ENCODE results near the gene DTNBP1.

DTNBP1 gene

DNA sequence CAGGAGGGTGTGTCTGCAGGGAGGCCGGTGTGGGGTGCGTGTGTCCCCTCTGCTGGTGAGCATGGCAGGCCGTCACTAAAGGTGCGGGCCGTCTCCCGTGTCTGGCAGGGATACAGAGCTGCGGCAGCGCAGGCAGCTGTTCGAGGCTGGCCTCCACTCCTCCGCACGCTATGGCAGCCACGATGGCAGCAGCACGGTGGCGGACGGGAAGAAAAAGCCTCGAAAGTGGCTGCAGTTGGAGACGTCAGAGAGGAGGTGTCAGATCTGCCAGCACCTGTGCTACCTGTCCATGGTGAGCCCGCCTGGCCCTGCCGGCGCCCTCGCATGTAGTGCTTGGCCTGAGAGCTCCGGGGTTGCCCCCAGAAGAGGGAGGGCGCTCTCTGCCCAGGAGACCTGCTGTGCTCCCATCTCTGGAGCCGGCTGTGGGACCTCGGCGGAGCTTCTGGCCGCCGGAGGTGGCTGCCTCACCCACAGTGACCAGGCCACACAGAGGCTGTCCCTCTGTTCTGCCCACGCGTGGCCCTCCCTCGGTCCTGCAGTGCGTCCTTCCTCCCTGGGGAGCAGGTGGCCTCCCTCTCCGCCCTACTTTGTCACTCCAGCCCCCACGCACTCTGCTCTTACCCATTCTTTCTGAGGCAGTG lies 149.6 kb downstream of the DTNBP1 start:
- TF ChIP-seq REST (IDR thresholded peaks at IDR 0.05; ENCODE audit: insufficient read depth in 1 of 2, low read depth in 2 of 2, low read length in 2 of 2) (no peak), TAF1 (IDR thresholded peaks at IDR 0.05; ENCODE audit: borderline replicate concordance, insufficient read depth, low read length) (no peak), SIN3A (IDR thresholded peaks at IDR 0.05; ENCODE audit: borderline replicate concordance, insufficient read depth, low read length) (no peak), POLR2AphosphoS5 (IDR thresholded peaks at IDR 0.05; ENCODE audit: low read depth, low read length) (no peak), FOXP2 (optimal IDR thresholded peaks at IDR 0.05; ENCODE audit: borderline replicate concordance, extremely low read depth, extremely low read length, insufficient read depth) (no peak)

DNA sequence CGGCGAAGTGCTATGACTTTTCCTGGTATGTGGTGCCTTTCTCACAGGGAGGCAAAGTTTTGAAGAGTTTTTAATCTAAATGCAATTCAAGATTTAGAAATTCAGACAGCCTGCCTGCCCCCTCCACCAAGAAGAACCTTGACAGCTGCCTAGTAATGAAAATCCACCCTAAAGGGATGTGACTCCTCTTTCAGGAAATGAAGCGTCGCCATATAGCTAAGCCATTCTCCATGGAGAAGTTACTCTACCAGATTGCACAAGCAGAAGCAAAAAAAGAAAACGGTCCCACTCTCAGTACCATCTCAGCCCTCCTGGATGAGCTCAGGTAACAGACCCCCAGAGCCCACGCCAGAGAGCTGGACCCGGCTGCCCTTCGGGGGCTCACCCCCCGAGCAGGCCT lies 150.1 kb downstream of the DTNBP1 start:
- TF ChIP-seq TAF1 (IDR thresholded peaks at IDR 0.05; ENCODE audit: borderline replicate concordance, insufficient read depth, low read length): no peak
- no peak for TF ChIP-seq SIN3A (IDR thresholded peaks at IDR 0.05; ENCODE audit: borderline replicate concordance, insufficient read depth, low read length)
- TF ChIP-seq REST (IDR thresholded peaks at IDR 0.05; ENCODE audit: insufficient read depth in 1 of 2, low read depth in 2 of 2, low read length in 2 of 2): no peak
- TF ChIP-seq POLR2AphosphoS5 (IDR thresholded peaks at IDR 0.05; ENCODE audit: low read depth, low read length): no peak
- TF ChIP-seq FOXP2 (optimal IDR thresholded peaks at IDR 0.05; ENCODE audit: borderline replicate concordance, extremely low read depth, extremely low read length, insufficient read depth): no peak

DNA sequence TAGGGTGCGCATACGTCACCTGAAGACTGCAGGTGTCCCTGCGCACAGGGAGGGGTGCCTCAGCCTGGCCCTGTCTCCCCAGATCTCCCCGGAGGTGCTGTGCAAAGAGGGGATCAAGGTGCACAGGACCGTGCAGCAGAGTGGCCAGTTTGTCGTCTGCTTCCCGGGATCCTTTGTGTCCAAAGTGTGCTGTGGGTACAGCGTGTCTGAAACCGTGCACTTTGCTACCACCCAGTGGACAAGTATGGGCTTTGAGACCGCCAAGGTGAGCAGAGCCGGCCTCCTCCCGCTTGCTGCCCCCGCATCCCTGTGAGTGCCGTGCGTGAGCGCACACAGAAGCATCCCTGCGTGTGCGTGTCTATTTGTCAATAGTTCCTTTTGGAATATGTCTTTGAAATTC lies 150.7 kb downstream of the DTNBP1 start:
- TF ChIP-seq FOXP2 (optimal IDR thresholded peaks at IDR 0.05; ENCODE audit: borderline replicate concordance, extremely low read depth, extremely low read length, insufficient read depth): no peak
- TF ChIP-seq SIN3A (IDR thresholded peaks at IDR 0.05; ENCODE audit: borderline replicate concordance, insufficient read depth, low read length): no peak
- TF ChIP-seq TAF1 (IDR thresholded peaks at IDR 0.05; ENCODE audit: borderline replicate concordance, insufficient read depth, low read length): no peak
- no peak for TF ChIP-seq POLR2AphosphoS5 (IDR thresholded peaks at IDR 0.05; ENCODE audit: low read depth, low read length)
- TF ChIP-seq REST (IDR thresholded peaks at IDR 0.05; ENCODE audit: insufficient read depth in 1 of 2, low read depth in 2 of 2, low read length in 2 of 2): no peak

DNA sequence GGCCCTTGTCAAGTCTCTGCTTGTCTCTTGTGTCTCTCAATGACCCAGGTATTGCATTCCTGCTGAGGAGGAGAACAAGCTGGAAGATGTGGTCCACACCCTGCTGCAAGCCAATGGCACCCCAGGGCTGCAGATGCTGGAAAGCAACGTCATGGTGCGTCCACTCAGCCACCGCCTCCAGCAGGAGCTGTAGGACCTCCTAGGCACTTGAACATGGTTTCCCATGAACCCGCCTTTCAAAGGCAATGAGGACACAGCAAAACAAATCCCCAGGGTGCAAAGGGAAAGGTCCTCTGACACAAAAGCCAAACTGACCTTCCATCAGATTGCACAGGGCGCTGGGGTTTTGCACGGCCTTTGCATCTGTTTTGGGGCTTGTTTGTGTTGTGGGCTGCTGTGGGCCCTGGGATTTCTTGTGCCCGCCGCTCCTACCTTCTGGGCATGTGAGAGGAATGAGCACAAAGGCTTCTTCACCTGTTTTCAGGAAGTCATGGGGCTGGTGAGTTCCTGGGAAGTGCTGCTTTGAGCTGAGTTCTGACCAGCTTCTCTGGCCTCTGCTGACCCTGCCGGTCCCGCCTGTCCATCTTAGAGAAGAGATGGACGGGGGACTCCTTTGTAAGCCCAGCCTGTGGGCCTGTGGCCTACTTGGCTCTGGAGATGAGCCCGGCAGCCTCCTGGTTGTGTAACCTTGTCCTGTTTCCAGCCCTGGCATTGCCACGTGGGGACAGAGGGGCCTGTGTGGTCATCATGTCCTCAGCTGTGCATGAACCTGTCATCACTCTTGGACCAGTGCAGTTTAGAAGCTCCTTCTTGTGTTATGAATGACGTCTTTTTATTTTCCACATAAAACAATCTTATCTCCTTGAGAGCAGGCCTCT lies 151.3 kb downstream of the DTNBP1 start:
- no peak for TF ChIP-seq FOXP2 (optimal IDR thresholded peaks at IDR 0.05; ENCODE audit: borderline replicate concordance, extremely low read depth, extremely low read length, insufficient read depth)

GRCh38 chr6:15510536-15511247 lies 152.1 kb downstream of the DTNBP1 start:
- TF ChIP-seq REST (IDR thresholded peaks at IDR 0.05; ENCODE audit: insufficient read depth in 1 of 2, low read depth in 2 of 2, low read length in 2 of 2) (no peak), TAF1 (IDR thresholded peaks at IDR 0.05; ENCODE audit: borderline replicate concordance, insufficient read depth, low read length) (no peak), POLR2AphosphoS5 (IDR thresholded peaks at IDR 0.05; ENCODE audit: low read depth, low read length) (no peak), FOXP2 (optimal IDR thresholded peaks at IDR 0.05; ENCODE audit: borderline replicate concordance, extremely low read depth, extremely low read length, insufficient read depth) (no peak), SIN3A (IDR thresholded peaks at IDR 0.05; ENCODE audit: borderline replicate concordance, insufficient read depth, low read length) (no peak)

Measured in PFSK-1 (cell line).